BE2C (cell line): ENCODE data around the gene ADAM8.

Experiments used
- DNase-seq: peaks from one replicate; pipeline ENCODE4 v3.0.0-alpha.2; 2020
- H3K27me3 ChIP-seq: fragments of 250-450 bp; sonication (Bioruptor Pico); 2 replicates; pipeline ENCODE4 v1.5.1; 2020; ENCODE audit warnings: mild to moderate bottlenecking
- H3K36me3 ChIP-seq: fragments of 250-450 bp; sonication (Bioruptor Pico); 2 replicates; pipeline ENCODE4 v1.5.1; 2020; ENCODE audit warnings: mild to moderate bottlenecking
- H3K4me1 ChIP-seq: fragments of 250-450 bp; sonication (Bioruptor Pico); 2 replicates; pipeline ENCODE4 v1.5.1; 2020
- H3K4me3 ChIP-seq: 2 replicates; pipeline ENCODE4 v1.5.1; 2011; ENCODE audit warnings: low read depth, low read length
- H3K9me3 ChIP-seq: fragments of 250-450 bp; sonication (Bioruptor Pico); 2 replicates; pipeline ENCODE4 v1.5.1; 2020
- TF ChIP-seq, protein P1 (sequence below): IDR thresholded peaks from 2 replicates; pipeline ENCODE4 v1.5.1; 2012; ENCODE audit warnings: mild to moderate bottlenecking, low read depth, low read length

The ADAM8 gene

DNA sequence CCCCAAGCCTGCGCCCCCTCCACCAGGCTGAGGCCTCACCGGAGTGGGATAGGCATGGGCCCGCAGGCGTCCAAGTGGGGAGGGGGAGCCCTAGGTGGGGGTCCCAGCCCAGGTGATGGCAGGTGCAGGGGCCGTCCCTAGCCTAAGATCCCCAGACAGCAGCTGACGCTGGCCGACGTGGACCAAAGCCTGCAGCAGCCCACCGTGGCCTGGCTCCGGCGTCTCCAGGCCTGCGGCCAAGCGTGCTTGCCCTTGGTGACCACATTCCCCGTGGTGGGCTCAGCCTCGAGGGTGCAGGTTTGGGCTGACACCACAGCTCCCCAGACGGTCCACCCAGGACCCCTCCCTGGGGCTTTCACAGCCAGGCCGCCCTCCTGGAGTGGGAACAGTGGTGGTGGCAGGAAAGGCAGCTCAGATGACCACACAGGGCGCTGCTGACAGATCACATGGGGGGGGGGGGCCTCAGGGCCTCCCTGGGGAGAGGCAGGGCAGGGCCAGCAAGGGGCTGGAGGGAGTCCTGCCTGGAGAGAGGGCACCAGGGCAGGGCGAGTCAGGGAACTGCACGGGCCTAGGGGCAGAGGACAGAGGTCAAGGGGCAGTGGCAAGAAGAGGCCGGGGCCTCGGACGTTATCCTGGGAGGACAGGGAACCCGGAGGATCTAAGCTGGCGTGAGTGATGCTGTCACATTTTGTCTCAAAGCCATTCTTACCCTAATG, 767 bp upstream of the ADAM8 start:
- no peaks in the 10 kb centered on the region for H3K9me3 ChIP-seq
- peaks cover 3% of the 10 kb centered on the region; the same call in 1 of the 2 replicates for H3K4me1 ChIP-seq
- H3K27me3 ChIP-seq = peaks cover 18% of the 10 kb centered on the region
- peaks cover 3% of the 10 kb centered on the region; the same call in 1 of the 2 replicates for H3K36me3 ChIP-seq
- TF ChIP-seq, protein P1, sequence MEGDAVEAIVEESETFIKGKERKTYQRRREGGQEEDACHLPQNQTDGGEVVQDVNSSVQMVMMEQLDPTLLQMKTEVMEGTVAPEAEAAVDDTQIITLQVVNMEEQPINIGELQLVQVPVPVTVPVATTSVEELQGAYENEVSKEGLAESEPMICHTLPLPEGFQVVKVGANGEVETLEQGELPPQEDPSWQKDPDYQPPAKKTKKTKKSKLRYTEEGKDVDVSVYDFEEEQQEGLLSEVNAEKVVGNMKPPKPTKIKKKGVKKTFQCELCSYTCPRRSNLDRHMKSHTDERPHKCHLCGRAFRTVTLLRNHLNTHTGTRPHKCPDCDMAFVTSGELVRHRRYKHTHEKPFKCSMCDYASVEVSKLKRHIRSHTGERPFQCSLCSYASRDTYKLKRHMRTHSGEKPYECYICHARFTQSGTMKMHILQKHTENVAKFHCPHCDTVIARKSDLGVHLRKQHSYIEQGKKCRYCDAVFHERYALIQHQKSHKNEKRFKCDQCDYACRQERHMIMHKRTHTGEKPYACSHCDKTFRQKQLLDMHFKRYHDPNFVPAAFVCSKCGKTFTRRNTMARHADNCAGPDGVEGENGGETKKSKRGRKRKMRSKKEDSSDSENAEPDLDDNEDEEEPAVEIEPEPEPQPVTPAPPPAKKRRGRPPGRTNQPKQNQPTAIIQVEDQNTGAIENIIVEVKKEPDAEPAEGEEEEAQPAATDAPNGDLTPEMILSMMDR = no peak
- H3K4me3 ChIP-seq = no peak overlapping the region
- DNase-seq = no peak

DNA sequence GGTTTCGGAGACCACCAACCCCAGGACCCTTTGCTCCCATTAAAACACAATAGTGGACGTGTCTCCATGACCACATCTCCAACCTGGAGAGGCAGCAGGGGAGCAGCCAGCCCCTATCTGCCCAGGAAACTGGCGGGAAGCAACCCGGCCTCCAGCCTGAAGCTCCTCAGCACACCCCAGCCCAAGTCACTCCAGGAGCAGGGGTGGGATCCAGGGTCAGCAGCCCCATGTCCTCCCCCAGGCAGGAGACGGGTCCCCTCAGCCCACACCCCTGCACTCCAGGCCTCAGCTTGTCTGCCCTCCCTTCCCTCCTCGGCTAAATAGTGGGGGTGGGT, 601 bp downstream of the ADAM8 start:
- no peak overlapping the region for H3K4me3 ChIP-seq

DNA sequence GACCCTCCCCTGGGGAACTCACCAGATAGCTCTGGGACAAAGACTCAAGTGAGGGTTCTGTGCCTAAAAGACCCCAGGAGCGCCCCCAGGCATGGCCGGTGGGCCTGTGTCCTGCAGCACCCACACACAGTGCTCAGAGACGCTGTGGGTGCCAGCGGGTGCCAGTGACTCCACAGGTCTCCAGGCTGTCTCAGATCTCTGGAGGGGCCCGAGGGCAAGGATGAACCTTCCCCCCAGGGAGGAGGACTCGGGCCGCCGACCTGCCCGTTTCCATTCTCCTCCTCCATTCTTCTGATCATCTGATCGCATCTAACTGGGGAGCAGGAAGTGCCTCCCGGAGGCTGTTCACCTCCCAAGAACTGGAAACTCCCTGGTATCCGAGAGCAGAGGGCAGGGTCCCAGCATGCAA, 980 bp downstream of the ADAM8 start:
- Histone ChIP-seq H3K27me3 (peaks cover 18% of the 10 kb centered on the region), H3K4me3 (no peak overlapping the region), H3K9me3 (no peaks in the 10 kb centered on the region), H3K4me1 (peaks cover 3% of the 10 kb centered on the region; the same call in 1 of the 2 replicates), H3K36me3 (peaks cover 3% of the 10 kb centered on the region; the same call in 1 of the 2 replicates)
- TF ChIP-seq, protein P1 = no peak
- no peak for DNase-seq

More for the DNA sequence above, 601 bp downstream of the ADAM8 start:
- H3K27me3 ChIP-seq = peaks cover 18% of the 10 kb centered on the region
- DNase-seq = no peak
- H3K4me1 ChIP-seq = peaks cover 3% of the 10 kb centered on the region; the same call in 1 of the 2 replicates
- TF ChIP-seq, protein P1 = no peak
- H3K9me3 ChIP-seq = no peaks in the 10 kb centered on the region
- peaks cover 3% of the 10 kb centered on the region; the same call in 1 of the 2 replicates for H3K36me3 ChIP-seq

DNA sequence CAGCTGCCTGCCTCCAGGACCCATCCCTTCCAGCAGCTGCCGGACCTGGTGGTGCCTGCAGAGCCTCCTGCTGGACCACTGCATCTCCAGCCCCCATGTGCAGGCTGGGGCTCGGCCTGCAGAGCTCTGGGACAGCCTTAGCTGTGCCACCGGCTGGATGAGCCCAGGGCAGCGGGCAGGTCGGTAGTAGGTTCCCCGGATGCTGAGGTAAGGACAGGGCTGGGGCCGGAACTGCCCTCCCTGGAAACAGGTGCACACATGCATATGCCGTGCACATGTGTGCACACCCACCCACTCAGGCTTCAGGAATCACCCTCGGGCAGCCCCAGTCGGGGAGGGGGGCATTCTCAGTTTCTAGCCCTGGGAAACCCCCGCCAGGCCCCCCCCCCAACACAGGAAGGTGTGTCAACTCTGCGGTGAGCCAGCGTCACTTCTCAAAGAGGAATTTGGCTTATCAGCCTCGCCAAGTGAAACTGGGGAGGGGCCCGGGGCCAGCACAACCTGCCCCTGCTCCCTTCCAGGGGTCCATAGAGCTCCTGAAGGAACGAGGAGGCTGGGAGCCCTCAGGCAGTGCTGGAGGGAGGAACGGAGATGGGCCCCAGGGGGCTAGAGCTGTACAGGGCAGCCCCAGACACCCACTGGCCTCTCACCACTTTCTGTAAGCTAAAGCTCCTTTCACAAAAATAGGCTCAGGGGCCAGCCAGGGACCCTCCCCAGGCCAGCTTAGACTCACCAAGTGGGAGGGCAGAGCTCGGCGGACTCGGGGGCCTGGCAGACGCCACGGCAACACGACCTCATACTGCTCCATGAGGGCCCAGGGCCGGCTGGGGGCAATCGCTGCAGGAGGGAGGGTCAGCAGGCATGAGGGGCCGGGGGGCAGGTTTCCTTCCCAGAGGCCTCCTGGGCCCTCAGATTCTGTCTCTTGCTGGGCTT, 1.7 kb downstream of the ADAM8 start:
- H3K9me3 ChIP-seq = no peaks in the 10 kb centered on the region
- DNase-seq = no peak
- H3K4me1 ChIP-seq = peaks cover 3% of the 10 kb centered on the region; the same call in 1 of the 2 replicates

DNA sequence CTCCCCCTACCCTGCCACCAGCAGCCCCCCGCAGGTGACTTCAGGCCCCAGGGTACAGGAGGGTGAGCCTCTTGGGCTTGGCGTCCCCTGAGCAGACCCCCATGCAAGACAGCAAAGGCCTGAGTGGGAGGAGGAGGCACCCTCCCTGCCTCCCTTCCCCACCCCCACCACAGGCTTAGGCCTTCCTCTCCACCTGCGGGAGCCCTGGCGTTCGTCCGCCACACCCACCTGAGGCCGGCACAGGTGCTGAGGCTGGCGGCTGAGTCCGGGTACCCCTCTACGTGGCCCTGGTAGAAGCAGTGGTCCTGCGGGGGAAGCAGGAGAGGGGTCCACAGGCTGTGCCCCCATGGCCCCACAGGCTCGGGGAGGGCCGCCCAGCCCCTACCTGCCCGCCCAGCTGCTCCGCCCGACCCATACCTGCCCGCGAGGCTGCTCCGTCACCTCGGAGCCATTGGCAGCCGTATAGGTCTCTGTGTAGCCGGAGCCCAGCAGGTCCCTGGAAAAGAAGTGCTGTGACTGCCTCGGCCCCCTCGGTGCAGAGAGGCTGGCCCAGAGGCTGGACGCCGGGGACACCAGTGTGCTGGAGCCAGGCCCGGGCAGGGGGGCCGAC, 3.0 kb downstream of the ADAM8 start:
- no peak overlapping the region for H3K4me3 ChIP-seq
- no peaks in the 10 kb centered on the region for H3K9me3 ChIP-seq
- H3K36me3 ChIP-seq = no peaks in the 10 kb centered on the region
- peaks cover 3% of the 10 kb centered on the region; the same call in 1 of the 2 replicates for H3K4me1 ChIP-seq
- H3K27me3 ChIP-seq = peaks cover 18% of the 10 kb centered on the region
- DNase-seq = no peak
- TF ChIP-seq, protein P1 = no peak

More for the DNA sequence above, 1.7 kb downstream of the ADAM8 start:
- TF ChIP-seq, protein P1 = no peak
- Histone ChIP-seq H3K27me3 (peaks cover 18% of the 10 kb centered on the region), H3K4me3 (no peak overlapping the region), H3K36me3 (peaks cover 3% of the 10 kb centered on the region; the same call in 1 of the 2 replicates)
